ENCODE data around the gene CEMIP2.

- TF ChIP-seq CTCF (conservative IDR thresholded peaks at IDR 0.05 in 1 of 2, IDR thresholded peaks at IDR 0.05 in 1 of 2; ENCODE audit: extremely low read depth in 1 of 2, insufficient read depth in 1 of 2, low read depth in 1 of 2, low read length in 2 of 2) (no peak), EZH2 (IDR thresholded peaks at IDR 0.05; ENCODE audit: borderline replicate concordance, low read length) (no peak)
Measured at GRCh38 chr9:71634752-71635151, 133.6 kb downstream of the CEMIP2 start.

All from mammary epithelial cell (primary cell).